NCI-H446 (cell line): ENCODE measurements around the gene NASP.
A peak's percentile ranks its signal among the peaks of the same experiment; 100 is the strongest.
"Not testable (repeated sequence)": the region's sequence is repeated elsewhere in the genome, so short reads cannot be mapped to it uniquely, and the experiment has no call there.

Source experiments
- DNase-seq, 2 experiments: peaks; one replicate each; lab custom pipeline; 2025; lab: John Stamatoyannopoulos, UW

Gene NASP

DNA sequence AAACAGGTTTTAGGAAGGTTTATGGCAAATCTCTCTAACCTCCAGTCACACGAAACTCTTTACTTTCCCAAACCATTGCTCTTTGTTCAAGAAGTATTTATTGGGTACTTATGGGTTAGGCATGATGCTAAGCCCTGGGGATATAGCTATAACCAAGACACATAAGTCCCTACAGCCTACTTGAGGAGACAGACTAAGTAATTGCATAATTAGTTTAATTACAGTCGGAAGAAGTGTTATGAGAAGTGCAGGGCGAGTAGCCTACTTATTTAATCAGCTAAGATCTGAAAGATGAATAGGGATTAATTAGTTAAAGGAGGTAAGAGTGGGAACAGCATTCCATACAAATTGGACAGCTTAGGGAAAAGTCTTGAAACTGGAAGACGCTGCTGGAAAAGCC lies 13.2 kb upstream of the NASP start:
- no peak for DNase-seq

DNA sequence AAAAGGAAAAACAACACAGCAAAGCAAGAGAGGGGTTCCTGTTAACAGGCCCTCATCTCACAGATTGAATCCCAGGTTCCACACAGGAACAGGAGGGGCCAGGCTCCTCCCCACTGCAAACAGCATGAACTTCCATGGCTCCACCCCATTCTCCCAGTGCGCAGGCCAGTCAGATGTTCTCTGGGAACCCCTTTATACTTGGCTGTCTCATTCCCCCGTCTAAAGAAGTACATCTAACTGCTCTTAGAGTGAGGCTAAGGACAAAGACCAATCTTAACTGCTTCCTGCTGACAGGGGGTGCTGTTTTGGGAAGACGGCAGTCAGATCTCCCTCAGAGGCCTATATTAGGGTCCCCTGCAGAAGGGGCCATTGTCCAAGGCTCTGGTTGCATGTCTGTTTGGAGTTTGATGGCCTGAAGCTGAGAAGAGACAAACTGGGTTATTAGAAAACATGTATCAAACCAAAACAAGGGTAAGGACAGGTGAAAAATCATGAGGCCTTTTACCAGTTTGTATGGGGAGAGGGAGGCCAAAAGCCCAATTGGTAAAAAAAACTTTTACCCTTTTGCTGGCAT lies 10.5 kb upstream of the NASP start:
- DNase-seq = no peak

DNA sequence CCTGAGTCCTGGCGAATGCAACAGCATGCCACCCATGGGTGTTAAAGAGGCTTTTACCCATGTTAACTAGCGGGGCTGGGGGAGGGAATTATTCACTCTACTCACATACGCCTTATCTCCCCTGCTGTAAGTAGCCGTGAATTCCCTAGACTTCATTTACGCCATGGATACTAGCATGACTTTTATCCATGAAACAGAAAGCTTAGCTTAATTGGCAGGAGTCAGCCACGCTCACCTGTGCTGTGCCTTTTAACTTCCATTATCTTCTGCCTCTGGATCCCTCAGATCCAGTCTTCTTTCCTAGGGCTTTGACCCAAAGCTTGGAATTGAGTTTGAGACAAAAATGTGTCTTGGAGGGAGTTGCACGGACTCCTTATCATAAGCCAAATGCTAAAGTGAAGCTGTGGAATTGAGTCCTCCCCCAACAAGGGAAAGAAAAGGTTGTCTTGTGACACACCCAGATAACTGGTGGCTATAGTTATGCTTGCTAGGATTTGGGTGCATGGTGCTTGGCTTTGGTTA lies 9.7 kb upstream of the NASP start:
- no peak for DNase-seq

DNA sequence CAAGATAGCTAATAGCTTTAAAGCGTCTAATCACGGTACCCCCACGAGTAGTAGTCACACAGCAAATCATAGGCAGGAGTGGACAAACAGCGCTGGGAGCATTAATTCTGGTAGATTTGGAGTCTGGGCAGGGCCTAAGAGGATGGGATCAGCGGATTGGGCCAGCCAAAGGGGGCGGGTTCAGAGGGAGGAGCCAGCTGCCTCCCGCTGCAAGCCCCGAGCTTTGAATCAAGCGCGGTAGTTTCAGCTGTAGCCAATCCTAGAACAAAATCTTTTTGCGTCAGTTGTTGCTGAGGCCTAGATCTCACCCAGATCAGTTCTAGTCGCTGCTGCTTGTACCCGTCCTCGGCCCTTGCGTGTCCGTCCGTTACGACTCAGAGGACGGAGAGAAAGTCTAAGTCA lies 576 bp upstream of the NASP start:
- peak; percentile 97 to 99 for DNase-seq

DNA sequence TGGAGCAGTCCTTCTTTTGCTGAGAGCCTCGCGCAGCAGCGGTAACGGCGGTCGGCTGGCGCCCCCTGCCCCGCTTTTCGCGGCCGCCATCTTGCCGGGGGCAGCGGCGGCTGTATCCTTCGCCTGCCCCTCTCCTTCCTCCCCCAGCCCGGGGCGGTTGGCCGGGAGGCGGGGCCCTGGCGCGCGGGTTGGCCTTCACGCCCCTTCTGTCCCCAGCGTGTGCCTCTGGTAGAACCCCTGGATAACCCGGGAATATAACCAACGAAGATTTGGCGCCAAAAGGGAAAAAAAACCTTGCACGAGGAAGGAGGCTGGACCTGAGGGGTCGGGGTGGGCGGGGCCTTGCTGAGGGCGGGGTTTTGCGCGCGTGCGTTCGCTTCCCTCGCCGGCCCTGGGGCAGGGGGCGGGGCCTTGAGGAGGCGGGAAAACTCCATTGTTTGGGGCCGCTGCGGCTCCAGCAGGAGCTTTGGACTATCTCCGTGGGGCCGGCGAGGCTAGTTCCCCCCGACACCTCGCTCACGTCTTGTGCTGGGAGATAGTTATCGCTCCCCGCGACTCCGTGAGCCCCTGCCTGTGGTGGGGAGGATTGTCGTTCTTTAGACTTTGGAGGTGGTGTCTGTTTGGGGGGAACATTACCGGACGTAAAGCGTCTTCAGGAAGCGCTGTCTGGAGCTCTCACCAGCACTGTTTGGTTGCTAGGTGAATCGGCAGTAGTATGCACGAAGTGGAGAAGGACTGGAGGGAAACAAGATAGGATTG lies 689 bp downstream of the NASP start:
- peak; percentile 94 to 96 for DNase-seq

DNA sequence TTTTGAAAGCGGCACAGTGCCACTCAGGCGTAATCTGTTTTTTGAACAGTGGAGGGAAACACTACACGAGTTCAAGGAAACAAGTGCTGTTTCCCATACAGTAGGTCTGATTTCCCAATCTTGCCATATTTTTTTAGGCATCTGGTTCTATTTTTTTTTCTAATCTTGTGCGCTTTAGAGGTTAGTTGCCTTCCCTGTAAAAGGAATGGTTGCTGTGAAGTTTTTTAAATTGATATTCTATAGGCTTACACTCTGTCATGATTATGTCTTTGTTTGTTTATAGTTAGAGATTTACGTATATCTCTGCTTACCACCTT lies 1.2 kb downstream of the NASP start:
- DNase-seq = no peak

DNA sequence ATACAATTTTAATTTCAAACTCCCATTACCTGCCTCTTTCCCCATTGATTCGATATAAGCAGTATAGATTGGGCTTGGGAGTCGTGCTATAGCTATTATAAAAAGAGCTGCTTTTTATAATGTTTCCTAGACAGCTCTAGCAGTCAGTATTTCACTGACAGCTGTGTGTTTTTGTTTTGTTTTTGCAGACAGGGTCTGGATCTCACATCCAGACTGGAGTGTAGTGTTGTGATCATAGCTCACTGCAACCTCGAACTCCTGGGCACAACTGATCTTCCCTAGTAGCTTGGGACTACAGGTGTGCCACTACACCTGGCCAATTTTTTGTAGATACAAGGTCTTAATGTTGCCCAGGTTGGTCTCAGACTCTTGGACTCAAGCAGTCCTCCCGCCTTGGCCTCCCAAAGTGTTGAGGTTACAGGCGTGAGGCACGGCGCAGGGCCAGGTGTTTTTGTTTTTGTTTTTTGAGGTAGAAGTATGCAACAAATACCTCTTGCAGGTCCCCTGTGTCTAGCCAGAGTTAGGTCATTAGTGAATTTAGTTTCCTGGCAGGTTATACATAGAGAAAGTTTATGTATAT lies 1.7 kb downstream of the NASP start:
- DNase-seq = no peak

DNA sequence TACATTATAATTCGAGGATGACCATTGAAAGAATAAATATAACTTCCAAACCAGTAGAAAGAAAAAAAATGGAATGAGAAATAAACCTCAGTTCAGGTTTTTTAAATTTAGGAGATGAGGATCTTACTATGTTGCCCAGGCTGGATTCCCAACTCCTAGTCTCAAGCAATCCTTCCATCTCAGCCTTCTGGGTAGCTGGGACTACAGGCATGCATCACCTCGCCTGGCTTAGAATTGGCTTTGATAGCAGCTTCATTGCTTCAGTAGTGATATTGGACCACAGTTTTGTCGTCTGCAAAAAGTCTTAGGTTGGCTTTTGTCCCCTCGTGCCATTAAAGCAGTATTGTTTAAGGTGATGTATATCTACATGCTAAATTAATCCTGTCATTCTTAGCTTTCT lies 2.9 kb downstream of the NASP start:
- DNase-seq = no peak

DNA sequence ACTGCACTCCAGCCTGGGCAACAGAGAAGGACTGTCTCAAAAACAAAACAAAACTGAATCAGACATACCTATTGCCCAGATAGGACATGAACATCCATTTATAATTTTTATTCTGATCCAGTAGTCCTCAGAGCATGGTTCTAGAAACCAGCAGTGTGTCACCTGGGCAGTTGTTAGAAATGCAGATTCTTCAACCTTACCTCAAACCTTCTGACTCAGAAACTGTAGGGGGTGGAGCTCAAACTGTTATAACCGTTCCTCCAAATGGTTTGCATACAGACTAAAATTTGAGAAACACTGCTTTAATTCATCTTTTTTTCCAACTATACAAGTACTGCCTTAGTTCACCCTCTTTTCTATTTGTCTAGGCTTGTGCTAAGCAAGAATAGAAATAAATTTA lies 6.0 kb downstream of the NASP start:
- DNase-seq = no peak

DNA sequence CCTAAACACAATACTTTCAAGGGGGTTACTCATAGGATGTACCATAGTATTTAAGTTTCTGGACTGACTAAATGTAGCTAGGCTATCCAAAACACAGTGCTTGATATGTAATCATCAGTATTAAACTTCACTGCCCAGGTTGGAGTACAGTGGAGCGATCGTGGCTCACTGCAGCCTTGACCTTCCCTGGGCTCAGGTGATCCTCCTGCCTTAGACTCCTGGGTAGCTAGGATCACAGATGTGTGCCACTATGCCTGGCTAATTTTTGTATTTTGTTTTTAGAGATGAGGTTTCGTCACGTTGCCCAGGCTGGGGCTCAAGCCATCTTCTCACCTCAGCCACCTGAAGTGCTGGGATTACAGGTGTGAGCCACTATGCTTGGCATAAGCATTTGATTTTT lies 10.6 kb downstream of the NASP start:
- no peak for DNase-seq

DNA sequence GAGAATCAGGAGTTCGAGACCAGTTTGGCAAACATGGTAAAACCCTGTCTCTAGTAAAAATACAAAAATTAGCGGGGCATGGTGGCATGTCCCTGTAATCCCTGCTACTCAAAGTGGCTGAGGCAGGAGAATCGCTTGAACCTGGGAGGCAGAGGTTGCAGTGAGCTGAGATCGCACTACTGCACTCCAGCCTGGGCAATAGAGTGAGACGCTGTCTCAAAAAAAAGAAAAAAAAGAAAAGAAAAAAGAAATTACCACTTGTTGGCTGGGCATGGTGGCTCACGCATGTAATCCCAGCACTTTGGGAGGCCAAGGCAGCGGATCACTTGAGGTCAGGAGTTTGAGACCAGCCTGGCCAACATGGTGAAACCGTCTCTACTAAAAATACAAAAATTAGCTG lies 12.9 kb downstream of the NASP start:
- DNase-seq = not testable (repeated sequence)

DNA sequence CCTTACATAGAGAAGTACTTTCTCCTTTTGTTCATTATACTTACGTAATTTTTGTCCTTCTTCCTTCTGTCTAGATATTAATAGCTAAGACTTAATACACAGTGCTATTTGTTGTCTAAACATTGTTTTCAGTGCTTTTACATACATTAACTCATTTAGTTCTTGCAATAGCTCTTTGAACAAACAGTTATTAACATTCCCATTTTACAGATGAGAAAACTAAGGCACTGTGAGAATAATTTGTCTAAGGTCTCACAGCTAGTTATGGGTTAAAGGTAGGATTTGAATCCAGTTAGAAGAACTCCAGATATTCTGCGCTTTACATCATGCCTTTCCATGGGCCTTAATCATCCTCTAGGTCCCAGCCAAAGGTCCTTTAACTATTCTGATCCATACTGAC lies 20.4 kb downstream of the NASP start:
- no peak for DNase-seq

DNA sequence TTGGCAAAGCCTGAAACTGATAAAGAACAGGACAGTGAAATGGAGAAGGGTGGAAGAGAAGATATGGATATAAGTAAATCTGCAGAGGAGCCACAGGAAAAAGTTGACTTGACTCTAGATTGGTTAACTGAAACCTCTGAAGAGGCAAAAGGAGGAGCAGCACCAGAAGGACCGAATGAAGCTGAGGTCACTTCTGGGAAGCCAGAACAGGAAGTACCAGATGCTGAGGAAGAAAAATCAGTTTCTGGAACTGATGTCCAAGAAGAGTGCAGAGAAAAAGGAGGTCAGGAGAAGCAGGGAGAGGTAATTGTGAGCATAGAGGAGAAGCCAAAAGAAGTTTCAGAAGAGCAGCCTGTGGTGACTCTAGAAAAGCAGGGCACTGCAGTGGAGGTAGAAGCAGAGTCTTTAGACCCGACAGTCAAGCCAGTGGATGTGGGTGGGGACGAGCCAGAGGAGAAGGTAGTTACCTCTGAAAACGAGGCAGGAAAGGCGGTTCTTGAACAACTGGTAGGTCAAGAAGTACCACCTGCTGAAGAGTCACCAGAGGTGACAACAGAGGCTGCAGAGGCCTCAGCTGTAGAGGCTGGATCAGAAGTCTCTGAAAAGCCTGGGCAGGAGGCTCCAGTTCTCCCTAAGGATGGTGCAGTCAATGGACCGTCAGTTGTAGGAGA lies 23.7 kb downstream of the NASP start:
- DNase-seq = no peak

DNA sequence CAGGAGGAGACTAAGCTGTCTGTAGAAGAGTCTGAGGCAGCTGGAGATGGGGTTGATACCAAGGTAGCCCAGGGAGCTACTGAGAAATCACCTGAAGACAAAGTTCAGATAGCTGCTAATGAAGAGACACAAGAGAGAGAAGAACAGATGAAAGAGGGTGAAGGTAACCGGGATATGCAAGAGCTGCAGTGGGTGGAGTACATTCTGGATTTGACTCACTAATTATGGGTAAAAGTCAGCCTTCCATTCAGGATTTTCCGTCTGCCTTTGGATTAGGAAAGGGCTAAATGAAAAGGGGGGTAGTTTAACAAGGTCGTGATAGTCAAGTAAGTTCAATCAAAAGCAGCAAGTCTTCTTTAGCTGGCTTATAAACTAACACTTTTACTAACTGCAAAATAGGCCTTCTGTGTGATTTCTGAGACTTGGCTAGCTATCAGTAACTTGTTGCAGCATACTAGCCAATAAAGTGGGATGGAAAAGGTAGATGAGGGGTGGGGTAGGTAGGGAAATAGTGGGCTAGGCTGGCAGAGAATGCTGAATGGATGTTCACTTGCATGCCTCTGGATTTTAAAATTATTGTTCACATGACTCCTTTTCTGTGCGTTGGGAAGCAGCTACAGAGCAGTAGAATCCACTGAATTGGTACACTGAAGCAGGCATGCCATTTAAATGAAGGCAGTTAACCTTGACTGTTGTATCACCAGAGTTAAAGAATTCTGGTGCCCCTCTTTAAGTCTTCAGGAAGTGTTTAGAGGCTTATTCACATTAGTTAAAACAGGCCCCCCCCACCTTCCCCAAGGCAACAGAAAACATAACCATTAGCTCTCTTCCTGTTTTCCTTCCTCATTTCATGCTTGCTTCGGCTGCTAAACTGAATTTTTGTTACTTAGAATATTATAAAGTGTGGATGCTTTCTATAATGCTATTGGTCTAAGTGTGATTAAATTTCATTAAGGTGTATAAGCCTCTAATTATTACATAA lies 24.6 kb downstream of the NASP start:
- no peak for DNase-seq

DNA sequence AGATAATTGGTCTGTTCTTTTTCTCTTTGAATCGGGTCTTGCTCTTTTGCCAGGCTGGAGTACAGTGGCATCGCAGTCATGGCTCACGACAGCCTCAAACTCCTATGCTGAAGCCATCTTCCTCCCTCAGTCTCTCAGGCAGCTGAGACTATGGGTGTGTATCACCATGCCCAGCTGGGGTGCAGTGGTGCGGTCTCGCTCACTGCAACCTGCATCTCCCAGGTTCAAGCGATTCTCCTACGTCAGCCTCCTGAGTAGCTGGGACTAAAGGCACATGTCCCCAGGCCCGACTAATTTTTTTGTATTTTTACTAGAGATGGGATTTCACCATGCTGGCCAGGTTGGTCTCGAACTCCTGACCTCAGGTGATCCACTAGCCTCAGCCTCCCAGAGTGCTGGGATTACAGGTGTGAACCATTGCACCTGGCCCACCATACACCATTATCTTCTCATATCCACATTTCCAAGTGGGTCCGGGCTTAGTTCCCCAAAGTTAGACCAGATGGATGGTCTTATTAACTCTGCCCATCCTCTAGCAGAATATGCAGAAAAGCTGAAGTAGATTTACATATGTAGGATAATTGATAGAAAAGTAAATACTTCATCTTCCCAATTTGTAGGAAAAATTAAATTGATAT lies 26.9 kb downstream of the NASP start:
- DNase-seq = no peak

DNA sequence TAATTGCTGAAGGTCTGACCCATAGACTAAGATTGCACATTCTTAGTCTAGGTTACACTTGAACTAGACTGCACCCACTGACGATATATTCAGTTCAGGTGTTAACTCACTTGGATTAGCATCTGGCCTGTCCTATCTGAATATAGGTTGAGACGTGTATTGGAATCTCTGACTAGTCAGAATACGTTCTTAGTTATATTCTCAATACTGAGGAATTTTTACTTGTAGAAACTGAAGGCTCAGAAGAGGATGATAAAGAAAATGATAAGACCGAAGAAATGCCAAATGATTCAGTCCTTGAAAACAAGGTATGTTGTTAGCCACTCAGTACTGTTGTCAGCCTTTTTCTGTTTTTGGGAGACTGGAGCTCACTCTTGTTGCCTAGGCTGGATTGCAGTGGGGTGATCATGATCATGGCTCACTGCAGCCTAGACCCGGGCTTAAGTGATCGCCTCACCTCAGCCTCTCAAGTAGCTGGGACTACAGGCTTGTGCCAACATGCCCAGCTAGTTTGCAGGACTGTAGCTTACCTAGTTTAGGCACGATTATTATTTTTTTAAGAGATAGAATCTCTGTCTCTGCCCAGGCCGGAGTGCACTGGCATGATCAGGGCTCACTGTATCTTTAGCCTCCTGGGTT lies 29.2 kb downstream of the NASP start:
- DNase-seq = no peak

DNA sequence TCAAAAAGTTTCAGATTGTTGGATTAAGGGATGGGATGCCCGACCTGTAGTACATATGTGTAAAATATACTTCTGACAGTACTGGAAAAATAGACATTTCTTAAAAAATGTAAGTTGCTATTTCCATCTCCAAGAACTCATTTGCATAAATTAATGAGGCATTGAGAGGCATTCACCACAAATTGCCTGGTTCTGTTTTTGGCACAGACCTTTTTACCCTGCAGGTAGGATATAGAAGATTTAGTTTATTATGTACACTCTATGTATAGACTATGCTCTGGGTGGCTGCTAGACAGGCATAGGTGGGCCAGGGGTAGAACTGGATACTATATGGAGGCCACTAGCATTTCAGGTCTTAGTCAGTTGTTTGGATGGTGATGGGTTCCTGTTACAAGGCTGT lies 32.0 kb downstream of the NASP start:
- DNase-seq = no peak

DNA sequence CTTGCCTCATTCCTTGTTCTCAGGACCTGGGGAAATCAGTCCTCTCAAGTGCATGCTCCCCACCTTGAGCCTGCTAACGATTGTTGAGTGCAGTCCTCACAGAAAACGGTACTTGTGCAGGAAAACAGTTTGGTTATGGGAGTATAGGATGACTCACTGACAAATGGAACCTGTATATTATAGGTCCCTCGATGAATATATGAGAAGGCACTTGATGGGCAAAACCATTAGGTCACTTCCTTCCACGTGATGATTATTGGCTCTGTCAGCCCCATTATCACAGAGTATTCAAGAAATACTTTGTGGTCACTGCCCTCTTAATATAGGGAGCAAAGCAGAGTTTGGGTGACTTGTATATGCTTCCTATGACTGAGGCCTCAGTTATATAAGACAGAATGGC lies 33.8 kb downstream of the NASP start:
- DNase-seq = no peak

DNA sequence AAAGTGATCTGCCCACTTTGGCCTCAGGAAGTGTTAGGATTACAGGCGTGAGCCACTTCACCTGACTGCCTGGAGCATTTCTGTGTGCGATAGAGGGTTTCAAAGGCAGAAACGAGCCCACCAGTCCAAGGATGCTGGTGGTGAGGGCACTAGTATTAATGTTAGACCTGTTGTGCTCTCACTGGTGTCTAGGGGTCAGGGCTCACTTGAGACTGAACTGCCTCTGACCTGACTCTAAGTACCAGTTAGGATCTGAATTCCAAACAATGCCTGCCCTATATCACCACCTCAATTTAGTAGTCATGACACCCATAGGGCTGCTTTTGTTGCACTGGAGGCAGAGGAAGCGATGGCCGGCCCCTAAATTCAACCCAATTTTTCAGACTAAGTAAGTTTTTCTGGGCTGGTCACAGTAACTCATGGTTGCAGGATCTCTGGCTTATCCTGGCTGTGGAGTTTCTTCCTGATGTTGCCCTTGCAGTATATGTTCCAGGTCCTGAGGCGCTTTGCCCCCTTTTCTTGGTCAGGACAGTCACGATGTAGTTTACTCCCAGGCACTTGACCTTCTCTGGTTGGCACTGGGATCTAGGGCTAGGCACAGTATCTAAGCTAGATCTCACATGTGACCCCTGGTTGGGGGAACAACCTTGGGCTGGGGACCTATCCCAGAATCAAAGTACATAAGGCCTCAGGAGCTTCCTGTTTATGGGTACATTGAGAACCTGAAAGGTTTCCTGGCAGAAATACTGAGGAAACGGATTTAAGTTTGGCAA lies 35.5 kb downstream of the NASP start:
- DNase-seq = no peak
